ENCODE data around the gene SFXN2.
"Not testable (repeated sequence)": the region's sequence is repeated elsewhere in the genome, so short reads cannot be mapped to it uniquely, and the experiment has no call there.

Gene SFXN2

GRCh38 chr10:102723989-102724388 is 9.6 kb downstream of the SFXN2 start:
- DNase-seq: no peak

GRCh38 chr10:102726274-102726673 is 11.8 kb downstream of the SFXN2 start:
- no peak for DNase-seq

GRCh38 chr10:102727037-102727818 is 12.8 kb downstream of the SFXN2 start:
- no peak for DNase-seq

GRCh38 chr10:102729029-102730026 is 14.9 kb downstream of the SFXN2 start:
- DNase-seq: peak; percentile 69

- no peak for DNase-seq
These were observed 16.9 kb downstream of the SFXN2 start for GRCh38 chr10:102731222-102731800.

- no peak for DNase-seq
These were observed 18.2 kb downstream of the SFXN2 start for GRCh38 chr10:102732661-102733060.

GRCh38 chr10:102735065-102735562 is 20.7 kb downstream of the SFXN2 start:
- no peak for DNase-seq

GRCh38 chr10:102738692-102739121 is 24.3 kb downstream of the SFXN2 start:
- DNase-seq: no peak

GRCh38 chr10:102740229-102740628 is 25.8 kb downstream of the SFXN2 start:
- no peak for DNase-seq

GRCh38 chr10:102741726-102742237 is 27.3 kb downstream of the SFXN2 start:
- no peak for DNase-seq

GRCh38 chr10:102742313-102742712 is 27.9 kb downstream of the SFXN2 start:
- DNase-seq: not testable (repeated sequence)

- no peak for DNase-seq
These were observed 28.7 kb downstream of the SFXN2 start for GRCh38 chr10:102743078-102743587.

- DNase-seq: peak; percentile 88
These were observed 29.3 kb downstream of the SFXN2 start, which contains the start of gene WBP1L for GRCh38 chr10:102743588-102744373. Gene WBP1L (plus strand): TSS chr10:102743948. CDS start chr10:102744054, 106 bp downstream.

- no peak for DNase-seq
These were observed 30.1 kb downstream of the SFXN2 start for GRCh38 chr10:102744374-102745051.

- DNase-seq: no peak
These were observed 30.7 kb downstream of the SFXN2 start for GRCh38 chr10:102745157-102745556.

- no peak for DNase-seq
These were observed 38.0 kb downstream of the SFXN2 start for GRCh38 chr10:102752266-102752930.

GRCh38 chr10:102752934-102753664 is 38.7 kb downstream of the SFXN2 start:
- DNase-seq: no peak

GRCh38 chr10:102753718-102754117 is 39.3 kb downstream of the SFXN2 start:
- DNase-seq: no peak

GRCh38 chr10:102757323-102757722 is 42.9 kb downstream of the SFXN2 start:
- no peak for DNase-seq

Measured in activated CD4-positive, CD25-positive, alpha-beta regulatory T cell treated with anti-CD3 and anti-CD28 coated beads, Interleukin-2, amount 50 U/mL, for 72 hours (primary cell).